HG03558 (cell line): Measurements from ENCODE around the gene RNF31.

Experiments used
- ATAC-seq: cut with Tn5 transposase; IDR thresholded peaks from one replicate; pipeline ENCODE4 v1.9.1; 2021; ENCODE audit warnings: moderate number of reproducible peaks; ENCODE audit not compliant: unreplicated experiment; ENCODE audit errors: extremely low read depth

Gene RNF31

GRCh38 chr14:24155100-24155499 lies 7.8 kb downstream of the RNF31 start:
- no peak for ATAC-seq

GRCh38 chr14:24156840-24157239 lies 9.5 kb downstream of the RNF31 start:
- ATAC-seq, result no peak

GRCh38 chr14:24157331-24157730 lies 10.0 kb downstream of the RNF31 start:
- ATAC-seq, result no peak

DNA sequence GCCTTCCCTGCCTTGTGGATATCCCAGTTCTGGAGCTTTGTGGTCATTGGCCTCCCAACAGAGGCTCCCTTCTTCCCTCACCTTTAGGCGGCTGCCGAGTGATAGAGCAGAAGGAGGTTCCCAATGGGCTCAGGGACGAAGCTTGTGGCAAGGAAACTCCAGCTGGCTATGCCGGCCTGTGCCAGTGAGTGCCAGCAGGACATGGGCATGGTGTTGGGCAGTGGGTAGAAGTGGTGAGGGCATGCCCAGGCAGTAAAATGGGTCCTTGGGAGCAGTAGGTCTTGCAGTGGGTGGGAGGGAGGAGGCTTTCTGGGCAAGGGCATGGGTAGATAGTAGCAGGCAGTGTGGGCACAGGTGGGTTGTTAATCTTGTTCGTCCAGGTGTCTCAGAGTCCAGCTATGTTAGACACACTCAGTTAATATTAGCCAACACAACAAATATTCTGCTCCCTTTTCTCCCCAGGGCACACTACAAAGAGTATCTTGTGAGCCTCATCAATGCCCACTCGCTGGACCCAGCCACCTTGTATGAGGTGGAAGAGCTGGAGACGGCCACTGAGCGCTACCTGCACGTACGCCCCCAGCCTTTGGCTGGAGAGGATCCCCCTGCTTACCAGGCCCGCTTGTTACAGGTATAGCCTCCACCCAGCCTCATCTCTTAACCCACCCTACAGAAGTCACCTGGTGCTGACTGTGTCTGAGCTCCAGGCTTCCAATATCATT lies 12.6 kb downstream of the RNF31 start:
- ATAC-seq, result no peak

GRCh38 chr14:24160499-24160849 lies 13.2 kb downstream of the RNF31 start:
- no peak for ATAC-seq

DNA sequence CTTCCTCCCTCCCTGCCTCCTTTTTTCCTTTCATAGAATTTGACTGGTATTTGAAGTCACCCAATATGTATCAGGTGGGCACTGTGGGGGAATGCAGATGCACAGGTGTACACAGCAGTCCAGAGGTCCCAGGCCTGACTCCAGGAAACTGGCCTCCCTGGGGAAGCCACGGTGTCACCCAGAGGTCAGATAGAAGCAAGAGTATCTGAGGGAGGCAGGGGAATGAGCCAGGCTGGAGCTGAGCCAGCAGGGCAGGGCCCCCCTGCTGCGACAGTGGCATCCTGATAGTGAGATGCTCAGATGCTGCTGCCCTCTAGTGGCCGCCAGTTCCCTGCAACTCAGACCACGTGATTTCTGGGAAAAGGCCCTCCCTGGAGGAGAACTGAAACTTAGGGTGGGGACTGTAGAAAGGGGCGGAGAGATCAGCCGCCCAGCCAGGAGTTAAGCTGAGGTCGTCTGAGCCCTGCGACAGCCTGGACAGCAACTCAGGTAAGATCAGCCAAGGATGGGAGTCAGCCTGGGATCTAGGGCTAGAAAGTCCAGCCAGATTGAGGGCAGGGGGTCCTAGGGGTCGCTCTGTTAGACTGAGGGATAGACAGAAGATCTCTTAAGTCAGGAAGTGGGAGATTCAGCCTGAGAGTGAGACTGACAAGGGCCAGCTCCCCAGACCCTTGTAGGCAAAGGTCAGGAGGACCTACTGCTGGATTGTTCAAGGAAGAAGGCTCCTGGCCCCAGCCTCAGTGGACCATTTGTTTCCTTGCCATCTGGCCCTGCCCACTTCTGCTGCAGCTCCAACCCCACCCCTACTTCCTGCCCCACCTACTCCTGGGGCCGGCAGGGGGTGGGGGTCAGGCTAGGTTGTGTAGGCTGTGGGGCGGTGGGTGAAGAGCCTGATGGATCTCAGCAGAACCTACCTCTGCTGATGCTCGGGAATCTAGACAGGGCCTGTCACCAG lies 13.8 kb downstream of the RNF31 start, which contains the start of gene IRF9:
IRF9 (plus strand) TSS at position 416 of the 955 bp plus-strand sequence. CDS start 880 bp downstream, outside the sequence.
- peak; percentile 58 for ATAC-seq

GRCh38 chr14:24162093-24162492 lies 14.8 kb downstream of the RNF31 start:
- no peak for ATAC-seq

DNA sequence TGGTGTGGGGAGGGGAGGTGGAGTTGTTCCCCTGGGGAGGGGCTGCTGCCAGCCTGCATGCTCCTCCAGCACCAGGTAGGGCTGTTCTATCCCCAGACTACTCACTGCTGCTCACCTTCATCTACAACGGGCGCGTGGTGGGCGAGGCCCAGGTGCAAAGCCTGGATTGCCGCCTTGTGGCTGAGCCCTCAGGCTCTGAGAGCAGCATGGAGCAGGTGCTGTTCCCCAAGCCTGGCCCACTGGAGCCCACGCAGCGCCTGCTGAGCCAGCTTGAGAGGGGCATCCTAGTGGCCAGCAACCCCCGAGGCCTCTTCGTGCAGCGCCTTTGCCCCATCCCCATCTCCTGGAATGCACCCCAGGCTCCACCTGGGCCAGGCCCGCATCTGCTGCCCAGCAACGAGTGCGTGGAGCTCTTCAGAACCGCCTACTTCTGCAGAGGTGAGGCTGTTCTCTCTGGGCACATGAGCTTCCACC lies 17.3 kb downstream of the RNF31 start:
- no peak for ATAC-seq

- ATAC-seq, result no peak
Observed at GRCh38 chr14:24165785-24166184, 18.5 kb downstream of the RNF31 start.

GRCh38 chr14:24167469-24168114 lies 20.3 kb downstream of the RNF31 start:
- no peak for ATAC-seq

- ATAC-seq, result peak; percentile 79
Observed at GRCh38 chr14:24171422-24172260, 24.3 kb downstream of the RNF31 start, which contains the start of gene REC8. Gene REC8, plus strand, starts transcription at chr14:24172080. Its CDS starts 473 bp downstream, at chr14:24172553.

DNA sequence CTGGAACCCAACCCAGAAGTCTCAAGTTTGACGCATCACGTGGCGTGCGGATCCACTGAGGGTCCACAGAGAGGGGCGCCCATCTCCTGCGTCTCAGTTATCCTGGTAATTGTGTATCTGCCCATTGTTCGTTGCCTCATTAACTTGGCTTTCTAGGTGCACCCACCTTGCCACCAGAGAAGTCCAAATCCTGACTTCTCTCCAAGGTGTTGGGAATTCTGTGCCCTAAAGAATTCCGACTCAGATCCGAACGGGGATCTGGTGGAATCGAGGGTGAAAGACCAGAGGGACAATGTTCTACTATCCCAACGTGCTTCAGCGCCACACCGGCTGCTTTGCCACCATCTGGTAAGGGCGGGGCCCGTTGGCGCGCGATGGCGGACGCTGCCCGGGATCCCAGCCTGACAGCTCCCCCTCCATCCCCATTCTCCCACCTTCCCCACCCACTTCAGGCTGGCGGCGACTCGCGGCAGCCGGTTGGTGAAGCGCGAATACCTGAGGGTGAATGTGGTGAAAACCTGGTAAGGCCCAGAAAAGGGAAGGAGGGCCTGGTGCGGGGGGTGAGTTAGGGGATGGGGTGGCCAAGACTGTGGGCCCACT lies 25.1 kb downstream of the RNF31 start:
- ATAC-seq, result no peak

DNA sequence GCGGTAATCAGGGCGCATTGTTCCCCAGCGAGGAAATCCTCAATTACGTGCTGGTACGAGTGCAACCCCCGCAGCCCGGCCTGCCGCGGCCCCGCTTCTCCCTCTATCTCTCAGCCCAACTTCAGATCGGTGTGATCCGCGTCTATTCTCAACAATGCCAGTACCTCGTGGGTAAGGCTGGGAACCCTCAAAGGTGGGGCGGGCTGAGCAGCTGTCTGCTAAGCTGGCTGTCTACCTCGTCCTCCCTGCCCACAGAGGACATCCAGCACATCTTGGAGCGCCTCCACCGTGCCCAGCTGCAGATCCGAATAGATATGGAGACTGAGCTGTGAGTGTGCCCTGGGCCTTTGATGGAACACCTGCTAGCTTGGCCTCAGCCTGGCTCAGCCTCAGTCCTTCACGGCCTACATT lies 25.6 kb downstream of the RNF31 start:
- ATAC-seq, result no peak

GRCh38 chr14:24176599-24176998 lies 29.3 kb downstream of the RNF31 start:
- no peak for ATAC-seq

- no peak for ATAC-seq
Observed at GRCh38 chr14:24177041-24177825, 29.9 kb downstream of the RNF31 start.

- no peak for ATAC-seq
Observed at GRCh38 chr14:24177891-24178290, 30.6 kb downstream of the RNF31 start.

DNA sequence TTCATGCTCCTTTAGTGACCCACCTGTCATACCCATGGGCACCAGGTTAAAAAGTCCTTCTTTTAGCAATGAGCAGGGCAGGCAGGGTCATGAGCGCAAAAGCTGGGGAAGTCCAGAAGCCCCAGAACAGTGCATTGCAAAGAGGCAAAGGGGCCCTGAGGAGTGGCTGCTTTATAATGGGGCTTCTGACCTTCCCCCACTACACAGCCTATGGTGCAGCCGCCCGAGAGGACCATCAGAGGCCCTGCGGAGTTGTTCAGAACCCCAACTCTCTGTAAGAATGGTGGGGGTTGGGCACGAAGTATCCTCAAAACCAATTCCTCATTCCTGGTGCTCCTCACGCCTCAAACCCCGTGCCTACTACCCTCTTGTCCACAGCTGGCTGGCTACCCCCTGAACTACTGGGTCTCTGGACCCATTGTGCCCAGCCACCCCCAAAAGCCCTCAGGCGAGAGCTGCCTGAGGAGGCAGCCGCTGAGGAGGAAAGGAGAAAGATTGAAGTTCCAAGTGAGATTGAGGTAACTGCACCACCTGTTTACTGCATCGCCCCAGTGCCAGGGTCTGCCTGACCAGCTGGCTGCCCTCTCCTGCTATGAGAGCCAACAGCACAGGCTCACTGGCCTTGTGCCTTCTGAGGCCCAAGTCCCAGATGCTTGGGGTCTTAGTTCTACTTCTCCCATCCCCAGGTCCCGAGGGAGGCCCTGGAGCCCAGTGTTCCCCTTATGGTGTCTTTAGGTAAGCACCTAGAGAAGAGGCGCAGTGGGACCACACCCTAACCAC lies 31.3 kb downstream of the RNF31 start:
- no peak for ATAC-seq
